HL-60 (cell line): ENCODE measurements around the gene SVEP1.

ENCODE experiments used
- DNase-seq, 2 experiments: peaks; one replicate each; pipeline ENCODE4 v3.0.0-alpha.2; 2010 to 2020; ENCODE audit warnings: low read depth in 1 of 2, low spot score in 1 of 2
- H3K27ac ChIP-seq: fragments of 250-450 bp; sonication (Bioruptor Pico); replicated peaks from 2 replicates; pipeline ENCODE4 v1.5.1; 2020; ENCODE audit warnings: mild to moderate bottlenecking, moderate library complexity
- H3K27me3 ChIP-seq: fragments of 250-450 bp; sonication (Bioruptor Pico); 2 replicates; pipeline ENCODE4 v1.5.1; 2021; ENCODE audit warnings: mild to moderate bottlenecking, moderate library complexity; ENCODE audit not compliant: insufficient read depth, poor library complexity, severe bottlenecking
- H3K4me3 ChIP-seq: replicated peaks from 2 replicates; pipeline ENCODE4 v1.5.1; 2011; ENCODE audit warnings: mild to moderate bottlenecking, control low read depth, low read length; ENCODE audit not compliant: insufficient read depth
- CTCF ChIP-seq: IDR thresholded peaks from one replicate; pipeline ENCODE4 v1.5.1; 2011; ENCODE audit warnings: low read length, control low read depth, inconsistent platforms; ENCODE audit not compliant: insufficient read depth
- GABPA ChIP-seq: IDR thresholded peaks from 2 replicates; pipeline ENCODE4 v1.6.1; 2012; ENCODE audit warnings: low read depth
- POLR2AphosphoS5 ChIP-seq: IDR thresholded peaks from 2 replicates; pipeline ENCODE4 v1.6.1; 2012; ENCODE audit warnings: low read depth
- SPI1 ChIP-seq: IDR thresholded peaks from 2 replicates; pipeline ENCODE4 v1.6.1; 2012; ENCODE audit warnings: low read depth, mild to moderate bottlenecking, borderline replicate concordance
- TF ChIP-seq, protein P1 (sequence below): IDR thresholded peaks from 2 replicates; pipeline ENCODE4 v1.6.1; 2012; ENCODE audit warnings: low read depth; ENCODE audit not compliant: insufficient replicate concordance

The SVEP1 gene

DNA sequence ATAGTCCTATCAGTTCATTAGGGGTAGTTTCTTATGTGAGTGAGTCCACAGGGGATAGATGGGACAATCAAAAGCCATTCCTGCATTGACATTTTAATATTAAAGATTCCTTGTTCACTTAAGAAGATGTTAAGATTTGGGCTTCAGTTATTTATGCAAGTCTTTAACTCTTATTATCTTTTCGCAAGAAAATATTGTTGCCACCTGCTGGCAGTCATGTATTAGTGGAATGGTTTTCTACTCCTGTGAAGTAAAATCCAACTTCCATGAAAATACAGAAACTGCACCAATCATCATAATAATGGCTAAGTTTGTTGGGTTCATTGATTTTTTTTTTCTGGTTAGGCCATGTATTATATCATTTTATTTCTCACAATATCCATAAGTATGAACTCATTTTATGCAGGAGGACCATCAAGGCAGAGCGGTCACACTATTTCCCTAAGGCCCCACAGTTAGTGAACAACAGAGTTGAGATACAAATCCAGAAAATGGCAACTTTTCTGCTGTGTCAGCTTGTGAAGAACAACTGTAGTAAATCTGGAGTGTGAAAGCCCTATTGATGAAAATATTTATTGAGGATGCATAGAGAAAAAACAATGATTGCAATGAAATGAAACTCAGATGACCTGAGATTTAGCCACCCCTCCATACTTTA is 153.4 kb downstream of the SVEP1 start:
- no peak overlapping the region for H3K27ac ChIP-seq
- no peak for TF ChIP-seq SPI1
- no peak for TF ChIP-seq GABPA
- DNase-seq = no peak
- H3K27me3 ChIP-seq = no peaks in the 10 kb centered on the region
- H3K4me3 ChIP-seq = no peak overlapping the region

- no peak for DNase-seq
- TF ChIP-seq, protein P1, sequence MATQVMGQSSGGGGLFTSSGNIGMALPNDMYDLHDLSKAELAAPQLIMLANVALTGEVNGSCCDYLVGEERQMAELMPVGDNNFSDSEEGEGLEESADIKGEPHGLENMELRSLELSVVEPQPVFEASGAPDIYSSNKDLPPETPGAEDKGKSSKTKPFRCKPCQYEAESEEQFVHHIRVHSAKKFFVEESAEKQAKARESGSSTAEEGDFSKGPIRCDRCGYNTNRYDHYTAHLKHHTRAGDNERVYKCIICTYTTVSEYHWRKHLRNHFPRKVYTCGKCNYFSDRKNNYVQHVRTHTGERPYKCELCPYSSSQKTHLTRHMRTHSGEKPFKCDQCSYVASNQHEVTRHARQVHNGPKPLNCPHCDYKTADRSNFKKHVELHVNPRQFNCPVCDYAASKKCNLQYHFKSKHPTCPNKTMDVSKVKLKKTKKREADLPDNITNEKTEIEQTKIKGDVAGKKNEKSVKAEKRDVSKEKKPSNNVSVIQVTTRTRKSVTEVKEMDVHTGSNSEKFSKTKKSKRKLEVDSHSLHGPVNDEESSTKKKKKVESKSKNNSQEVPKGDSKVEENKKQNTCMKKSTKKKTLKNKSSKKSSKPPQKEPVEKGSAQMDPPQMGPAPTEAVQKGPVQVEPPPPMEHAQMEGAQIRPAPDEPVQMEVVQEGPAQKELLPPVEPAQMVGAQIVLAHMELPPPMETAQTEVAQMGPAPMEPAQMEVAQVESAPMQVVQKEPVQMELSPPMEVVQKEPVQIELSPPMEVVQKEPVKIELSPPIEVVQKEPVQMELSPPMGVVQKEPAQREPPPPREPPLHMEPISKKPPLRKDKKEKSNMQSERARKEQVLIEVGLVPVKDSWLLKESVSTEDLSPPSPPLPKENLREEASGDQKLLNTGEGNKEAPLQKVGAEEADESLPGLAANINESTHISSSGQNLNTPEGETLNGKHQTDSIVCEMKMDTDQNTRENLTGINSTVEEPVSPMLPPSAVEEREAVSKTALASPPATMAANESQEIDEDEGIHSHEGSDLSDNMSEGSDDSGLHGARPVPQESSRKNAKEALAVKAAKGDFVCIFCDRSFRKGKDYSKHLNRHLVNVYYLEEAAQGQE = no peak
- TF ChIP-seq POLR2AphosphoS5 (no peak), SPI1 (no peak), GABPA (no peak), CTCF (no peak)
- Histone ChIP-seq H3K27ac (no peak overlapping the region), H3K4me3 (no peak overlapping the region), H3K27me3 (no peaks in the 10 kb centered on the region)
These were observed 165.1 kb downstream of the SVEP1 start for GRCh38 chr9:110414471-110414870.

DNA sequence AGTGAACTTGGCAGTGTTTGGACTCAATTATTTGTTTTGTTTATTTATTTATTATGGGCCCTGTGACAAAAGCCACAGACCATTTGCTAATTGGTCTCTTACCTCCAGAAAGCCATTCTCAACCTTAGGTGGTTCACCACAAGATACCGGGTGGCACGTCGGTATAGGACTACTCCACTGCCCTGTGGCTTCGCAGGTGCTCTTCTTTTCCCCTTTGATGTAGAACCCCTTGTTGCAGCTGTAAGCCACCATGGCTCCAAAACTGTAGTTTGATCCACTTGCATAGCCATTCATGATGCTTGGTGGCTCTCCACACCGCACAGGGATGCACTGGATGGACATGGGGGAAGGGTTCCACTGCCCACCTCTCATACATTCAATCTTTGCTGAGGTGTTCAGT is 168.6 kb downstream of the SVEP1 start:
- TF ChIP-seq POLR2AphosphoS5 (no peak), CTCF (no peak), GABPA (no peak), SPI1 (no peak)
- TF ChIP-seq, protein P1 = no peak
- H3K4me3 ChIP-seq = no peak overlapping the region
- no peaks in the 10 kb centered on the region for H3K27me3 ChIP-seq
- no peak for DNase-seq
- H3K27ac ChIP-seq = no peak overlapping the region

- Histone ChIP-seq H3K27ac (no peak overlapping the region), H3K4me3 (no peak overlapping the region), H3K27me3 (no peaks in the 10 kb centered on the region)
- no peak for DNase-seq
- TF ChIP-seq, protein P1 = no peak
- TF ChIP-seq POLR2AphosphoS5 (no peak), SPI1 (no peak), GABPA (no peak), CTCF (no peak)
These were observed 170.9 kb downstream of the SVEP1 start for GRCh38 chr9:110408598-110408997.
